PC-9 (cell line): ENCODE results near the gene EI24. TPM values are rescaled to one million over a fixed set of nuclear protein-coding genes. Genes with fewer than 3 reads are reported as not detected.

Experiments used
- BruUV-seq: library from RNA; stranded (reverse); fragments of 400-500 nt; replicated peaks from 2 replicates; lab custom pipeline; 2021; lab: Mats Ljungman, UMichigan
- CTCF ChIA-PET: fragments of 300-600 bp; sonication (Branson Sonifier 250); formaldehyde crosslinking; loops from one replicate; lab custom pipeline; 2022; ENCODE audit warnings: antibody characterized with exemption; lab: Charles Lee
- POLR2A ChIA-PET: fragments of 300-600 bp; sonication (Branson Sonifier 250); formaldehyde crosslinking; loops from one replicate; lab custom pipeline; 2022; ENCODE audit warnings: antibody characterized with exemption; ENCODE audit not compliant: unreplicated experiment; lab: Charles Lee
- DNase-seq, 2 experiments: peaks; one replicate each; pipeline versions ENCODE4 v3.0.0 to v3.0.0-alpha.2; 2015 to 2022; ENCODE audit warnings: mixed read lengths in 1 of 2
- H2AFZ ChIP-seq: fragments of 200-600 bp; sonication (generic); 2 replicates; pipeline ENCODE4 v1.8.1; 2017; ENCODE audit warnings: antibody characterized with exemption
- H3F3A ChIP-seq: fragments of 200-600 bp; sonication (generic); 2 replicates; pipeline ENCODE4 v1.8.1; 2017; ENCODE audit warnings: antibody characterized with exemption, mild to moderate bottlenecking, low read depth; ENCODE audit not compliant: insufficient read depth
- H3K27ac ChIP-seq: fragments of 200-600 bp; sonication (generic); 2 replicates; pipeline ENCODE4 v1.6.1; 2016; ENCODE audit warnings: mixed run types
- H3K27me3 ChIP-seq: fragments of 200-600 bp; sonication (generic); 2 replicates; pipeline ENCODE4 v1.6.1; 2016; ENCODE audit warnings: low read depth, mixed run types; ENCODE audit not compliant: insufficient read depth
- H3K36me3 ChIP-seq: fragments of 200-600 bp; sonication (generic); 2 replicates; pipeline ENCODE4 v1.6.1; 2016; ENCODE audit warnings: low read depth, mixed run types
- H3K4me1 ChIP-seq: fragments of 200-600 bp; sonication (generic); replicated peaks from 2 replicates; pipeline ENCODE4 v1.6.1; 2016; ENCODE audit warnings: mixed run types; ENCODE audit not compliant: insufficient read depth
- H3K4me2 ChIP-seq: fragments of 200-600 bp; sonication (generic); 2 replicates; pipeline ENCODE4 v1.6.1; 2017; ENCODE audit warnings: mixed run types
- H3K4me3 ChIP-seq: fragments of 200-600 bp; sonication (generic); 2 replicates; pipeline ENCODE4 v1.6.1; 2016; ENCODE audit warnings: mixed run types
- H3K79me2 ChIP-seq: fragments of 200-600 bp; sonication (generic); 2 replicates; pipeline ENCODE4 v1.6.1; 2017; ENCODE audit warnings: low read depth, mixed run types
- H3K9me2 ChIP-seq: fragments of 200-600 bp; sonication (generic); 2 replicates; pipeline ENCODE4 v1.8.1; 2017; ENCODE audit warnings: mild to moderate bottlenecking; ENCODE audit not compliant: insufficient read depth
- H3K9me3 ChIP-seq: fragments of 200-600 bp; sonication (generic); 2 replicates; pipeline ENCODE4 v1.8.1; 2016; ENCODE audit warnings: low read depth; ENCODE audit not compliant: insufficient read depth
- H4K20me1 ChIP-seq: fragments of 200-600 bp; sonication (generic); 2 replicates; pipeline ENCODE4 v1.8.1; 2017; ENCODE audit not compliant: insufficient read depth
- CTCF ChIP-seq: fragments of 200-600 bp; sonication (generic); conservative IDR thresholded peaks from 2 replicates; pipeline ENCODE4 v1.6.1; 2017; ENCODE audit warnings: mixed run types, antibody characterized with exemption, mild to moderate bottlenecking, moderate library complexity
- EZH2 ChIP-seq: fragments of 200-600 bp; sonication (generic); IDR thresholded peaks from 2 replicates; pipeline ENCODE4 v1.8.0; 2017; ENCODE audit warnings: antibody characterized with exemption, low read depth
- intact Hi-C: fragments of 100-400 bp; cut with micrococcal nuclease; formaldehyde crosslinking; loops from one replicate; pipeline ENCODE4 v1.10.0; 2022; ENCODE audit not compliant: unreplicated experiment
- total RNA-seq: library from RNA; stranded (reverse); gene quantifications from 2 replicates; pipeline ENCODE4 v1.2.3, GENCODE V29; 2021

Gene EI24
- total RNA-seq, 1 experiment from 2014 or later: 88.2 TPM

GRCh38 chr11:125625630-125626287 is 56.5 kb downstream of the EI24 start:
- peaks cover 13% of the 10 kb centered on the region for H3K79me2 ChIP-seq
- intact Hi-C loops: loop anchor here (1.0 to 5.0 kb wide), 3 partner anchors 33 to 262 kb away; partner anchors contain the start of genes EI24, HYLS1 and STT3A
- H3F3A ChIP-seq: peaks cover 28% of the 10 kb centered on the region
- CTCF ChIA-PET: no interaction called here
- peak overlapping the region; percentile 71 for H3K4me3 ChIP-seq
- TF ChIP-seq EZH2 (no peak), CTCF (no peak)
- no peaks in the 10 kb centered on the region for H4K20me1 ChIP-seq
- peak; percentile 82 to 88 for DNase-seq
- peaks cover 15% of the 10 kb centered on the region for H3K4me1 ChIP-seq
- POLR2A ChIA-PET: interaction anchor here (0.6 to 1.0 kb wide), 4 partner anchors 33 to 659 kb away, joined by 3 to 8 read pairs (median 4); partner anchors contain the start of gene STT3A
- peak overlapping the region; percentile 77 for H3K27ac ChIP-seq
- no TSS peak for BruUV-seq
- H3K9me2 ChIP-seq: no peaks in the 10 kb centered on the region
- no peaks in the 10 kb centered on the region for H3K9me3 ChIP-seq
- peak overlapping the region; percentile 88 for H3K4me2 ChIP-seq
- peak overlapping the region; percentile 90 for H2AFZ ChIP-seq
- no peaks in the 10 kb centered on the region for H3K27me3 ChIP-seq
- H3K36me3 ChIP-seq: peaks cover 24% of the 10 kb centered on the region

- TF ChIP-seq CTCF (peak; percentile 57), EZH2 (no peak)
- BruUV-seq: TSS peak; percentile 50
- H3K36me3 ChIP-seq: peaks cover 19% of the 10 kb centered on the region
Measured at GRCh38 chr11:125626288-125626950, 57.1 kb downstream of the EI24 start.

GRCh38 chr11:125627236-125627910 is 58.1 kb downstream of the EI24 start:
- Histone ChIP-seq H3K27ac (peak overlapping the region; percentile 77; the same call in 1 of the 2 replicates), H2AFZ (peak overlapping the region; percentile 90; the same call in 1 of the 2 replicates), H3K4me3 (peak overlapping the region; percentile 71), H4K20me1 (no peaks in the 10 kb centered on the region), H3K9me3 (no peaks in the 10 kb centered on the region), H3K36me3 (peaks cover 9% of the 10 kb centered on the region; the same call in 1 of the 2 replicates), H3K4me2 (peak overlapping the region; percentile 88), H3K4me1 (peaks cover 15% of the 10 kb centered on the region), H3K9me2 (no peaks in the 10 kb centered on the region), H3F3A (peaks cover 15% of the 10 kb centered on the region), H3K27me3 (no peaks in the 10 kb centered on the region), H3K79me2 (peaks cover 13% of the 10 kb centered on the region)
- POLR2A ChIA-PET: interaction anchor here (0.6 kb wide), 2 partner anchors 27 to 261 kb away, joined by 3 to 7 read pairs; no protein-coding TSS in a partner anchor
- no peak for TF ChIP-seq CTCF
- no peak for TF ChIP-seq EZH2
- intact Hi-C loops: loop anchor here (5.0 kb wide), 1 partner anchor 260 kb away; the partner anchor contains the start of gene HYLS1
- DNase-seq: no peak
- CTCF ChIA-PET: no interaction called here
- no TSS peak for BruUV-seq

More at GRCh38 chr11:125626288-125626950, 57.1 kb downstream of the EI24 start:
- H4K20me1 ChIP-seq: no peaks in the 10 kb centered on the region
- intact Hi-C loops: loop anchor here (5.0 kb wide), 1 partner anchor 261 kb away; the partner anchor contains the start of gene HYLS1
- H3K4me3 ChIP-seq: peak overlapping the region; percentile 71
- DNase-seq: peak in 1 of 2 experiments; percentile 38
- H3F3A ChIP-seq: peaks cover 24% of the 10 kb centered on the region
- peak overlapping the region; percentile 90 for H2AFZ ChIP-seq
- H3K27me3 ChIP-seq: no peaks in the 10 kb centered on the region
- ChIA-PET POLR2A (interaction anchor here (0.6 to 0.7 kb wide), 3 partner anchors 34 to 659 kb away, joined by 4 to 8 read pairs (median 7); partner anchors contain the start of gene STT3A), CTCF (no interaction called here)
- H3K27ac ChIP-seq: peak overlapping the region; percentile 77
- no peaks in the 10 kb centered on the region for H3K9me2 ChIP-seq
- peaks cover 15% of the 10 kb centered on the region for H3K4me1 ChIP-seq
- H3K79me2 ChIP-seq: peaks cover 13% of the 10 kb centered on the region
- H3K4me2 ChIP-seq: peak overlapping the region; percentile 88
- H3K9me3 ChIP-seq: no peaks in the 10 kb centered on the region
